SK-N-SH treated with all-trans-retinoic acid at 6 μM for 48 hours (cell line): ENCODE measurements around the gene MAP7.
A peak's percentile ranks its signal among the peaks of the same experiment; 100 is the strongest.
"Not testable (repeated sequence)": the region's sequence is repeated elsewhere in the genome, so short reads cannot be mapped to it uniquely, and the experiment has no call there.

Source experiments
- ATAC-seq: fragments of 200-7000 bp; cut with Tn5 transposase; 3 replicates; pipeline ENCODE4 v1.9.1; 2020; ENCODE audit warnings: mild to moderate bottlenecking, moderate library complexity
- ARNTL ChIP-seq: fragments of 450-650 bp; formaldehyde crosslinking; IDR thresholded peaks from 2 replicates; pipeline ENCODE4 v1.5.0; 2020; ENCODE audit warnings: low read depth, mild to moderate bottlenecking, moderate library complexity, borderline replicate concordance
- BACH2 ChIP-seq: fragments of 250-450 bp; sonication (Bioruptor Pico); IDR thresholded peaks from 2 replicates; pipeline ENCODE4 v1.9.0; 2021; ENCODE audit warnings: mild to moderate bottlenecking, borderline replicate concordance
- CREB5 ChIP-seq: fragments of 250-450 bp; sonication (Bioruptor Pico); IDR thresholded peaks from 2 replicates; pipeline ENCODE4 v1.5.1; 2020; ENCODE audit warnings: low read depth, mild to moderate bottlenecking, moderate library complexity
- CSRNP3 ChIP-seq: fragments of 250-450 bp; sonication (Bioruptor Pico); IDR thresholded peaks from 2 replicates; pipeline ENCODE4 v1.5.1; 2021; ENCODE audit warnings: mild to moderate bottlenecking, moderate library complexity
- ISL1 ChIP-seq: fragments of 250-450 bp; sonication (Bioruptor Pico); IDR thresholded peaks from 2 replicates; pipeline ENCODE4 v2.1.2; 2022; ENCODE audit warnings: mild to moderate bottlenecking, moderate library complexity
- OSR1 ChIP-seq: fragments of 250-450 bp; sonication (Bioruptor Pico); IDR thresholded peaks from 2 replicates; pipeline ENCODE4 v1.8.0; 2022; ENCODE audit warnings: moderate library complexity, mild to moderate bottlenecking, inconsistent platforms
- POU6F1 ChIP-seq: fragments of 250-450 bp; sonication (Bioruptor Pico); IDR thresholded peaks from 2 replicates; pipeline ENCODE4 v1.8.0; 2021; ENCODE audit warnings: low read depth, mild to moderate bottlenecking, moderate library complexity, borderline replicate concordance
- RARB ChIP-seq: fragments of 250-450 bp; sonication (Bioruptor Pico); IDR thresholded peaks from 2 replicates; pipeline ENCODE4 v1.8.0; 2021; ENCODE audit warnings: mild to moderate bottlenecking, moderate library complexity
- SNAI2 ChIP-seq: fragments of 250-450 bp; sonication (Bioruptor Pico); IDR thresholded peaks from 2 replicates; pipeline ENCODE4 v1.5.0; 2020; ENCODE audit warnings: mild to moderate bottlenecking, moderate library complexity
- TOX ChIP-seq: fragments of 250-450 bp; sonication (Bioruptor Pico); IDR thresholded peaks from 2 replicates; pipeline ENCODE4 v1.8.0; 2021; ENCODE audit warnings: mild to moderate bottlenecking, moderate library complexity, borderline replicate concordance
- TSHZ2 ChIP-seq: fragments of 250-450 bp; sonication (Bioruptor Pico); IDR thresholded peaks from 2 replicates; pipeline ENCODE4 v1.5.0; 2020; ENCODE audit warnings: mild to moderate bottlenecking, moderate library complexity
- ZC3H10 ChIP-seq: fragments of 250-450 bp; sonication (Bioruptor Pico); IDR thresholded peaks from 2 replicates; pipeline ENCODE4 v1.5.1; 2021; ENCODE audit warnings: mild to moderate bottlenecking, moderate library complexity
- ZFP3 ChIP-seq: fragments of 250-450 bp; sonication (Bioruptor Pico); IDR thresholded peaks from 2 replicates; pipeline ENCODE4 v1.5.0; 2020; ENCODE audit warnings: mild to moderate bottlenecking, moderate library complexity
- ZNF70 ChIP-seq: fragments of 450-650 bp; formaldehyde crosslinking; IDR thresholded peaks from 2 replicates; pipeline ENCODE4 v1.5.0; 2020; ENCODE audit warnings: mild to moderate bottlenecking, moderate library complexity
- ZNF8 ChIP-seq: fragments of 450-650 bp; formaldehyde crosslinking; IDR thresholded peaks from 2 replicates; pipeline ENCODE4 v1.5.0; 2020; ENCODE audit warnings: mild to moderate bottlenecking, moderate library complexity

Gene MAP7

GRCh38 chr6:136592930-136593673 is 42.9 kb upstream of the MAP7 start (continued):
- TF ChIP-seq CSRNP3 (CRISPR knock-in tag) = no peak
- TF ChIP-seq ZNF8 (CRISPR knock-in tag) = no peak
- TF ChIP-seq POU6F1 (CRISPR knock-in tag) = no peak
- TF ChIP-seq ISL1 (CRISPR knock-in tag) = no peak

- no peak for TF ChIP-seq ARNTL (CRISPR knock-in tag)
- no peak for TF ChIP-seq ZNF8 (CRISPR knock-in tag)
- no peak for TF ChIP-seq OSR1 (CRISPR knock-in tag)
- no peak for TF ChIP-seq CREB5 (CRISPR knock-in tag)
- no peak for TF ChIP-seq BACH2 (CRISPR knock-in tag)
- TF ChIP-seq ZFP3 = no peak
- TF ChIP-seq ISL1 (CRISPR knock-in tag) = no peak
- TF ChIP-seq POU6F1 (CRISPR knock-in tag) = no peak
- TF ChIP-seq TSHZ2 (CRISPR knock-in tag) = no peak
- no peak for TF ChIP-seq ZC3H10 (CRISPR knock-in tag)
- TF ChIP-seq RARB (CRISPR knock-in tag) = no peak
- TF ChIP-seq CSRNP3 (CRISPR knock-in tag) = no peak
- TF ChIP-seq TOX (CRISPR knock-in tag) = no peak
- ATAC-seq = no peak
These were observed 41.4 kb upstream of the MAP7 start for GRCh38 chr6:136591617-136592016.

- not testable (repeated sequence) for ATAC-seq
These were observed 40.6 kb upstream of the MAP7 start for GRCh38 chr6:136590846-136591245.

GRCh38 chr6:136587527-136587926 is 37.3 kb upstream of the MAP7 start:
- no peak for ATAC-seq
- TF ChIP-seq ZNF70 (CRISPR knock-in tag) = no peak

GRCh38 chr6:136586295-136586694 is 36.1 kb upstream of the MAP7 start:
- no peak for TF ChIP-seq CSRNP3 (CRISPR knock-in tag)
- peak; percentile 48; the same call in 1 of the 2 replicates for TF ChIP-seq SNAI2 (CRISPR knock-in tag)
- peak; percentile 85 for ATAC-seq

GRCh38 chr6:136585523-136585922 is 35.3 kb upstream of the MAP7 start:
- ATAC-seq = not testable (repeated sequence)

GRCh38 chr6:136584290-136584689 is 34.1 kb upstream of the MAP7 start:
- not testable (repeated sequence) for ATAC-seq
